ENCODE measurements around the gene A2ML1.
"Not testable (repeated sequence)": the region's sequence is repeated elsewhere in the genome, so short reads cannot be mapped to it uniquely, and the experiment has no call there.

The A2ML1 gene

DNA sequence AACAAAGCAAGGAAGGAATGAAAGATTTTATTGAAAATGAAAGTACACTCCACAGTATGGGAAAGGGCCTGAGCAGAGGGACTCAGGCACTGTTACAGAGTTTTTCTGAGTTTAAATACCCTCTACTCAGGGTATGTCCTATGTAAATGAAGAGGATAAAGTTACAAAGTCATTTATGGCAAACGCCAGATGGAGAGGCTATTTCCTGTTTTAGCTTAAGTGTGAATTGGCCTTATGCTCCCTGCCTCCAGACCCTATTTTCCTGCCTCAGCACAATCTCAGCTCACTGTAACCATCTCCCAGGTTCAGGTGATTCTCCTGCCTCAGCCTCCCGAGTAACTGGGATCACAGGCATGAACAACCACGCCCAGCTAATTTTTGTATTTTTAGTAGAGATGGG is 85.1 kb downstream of the A2ML1 start:
- no peak for DNase-seq (ENCODE audit: low spot score)

DNA sequence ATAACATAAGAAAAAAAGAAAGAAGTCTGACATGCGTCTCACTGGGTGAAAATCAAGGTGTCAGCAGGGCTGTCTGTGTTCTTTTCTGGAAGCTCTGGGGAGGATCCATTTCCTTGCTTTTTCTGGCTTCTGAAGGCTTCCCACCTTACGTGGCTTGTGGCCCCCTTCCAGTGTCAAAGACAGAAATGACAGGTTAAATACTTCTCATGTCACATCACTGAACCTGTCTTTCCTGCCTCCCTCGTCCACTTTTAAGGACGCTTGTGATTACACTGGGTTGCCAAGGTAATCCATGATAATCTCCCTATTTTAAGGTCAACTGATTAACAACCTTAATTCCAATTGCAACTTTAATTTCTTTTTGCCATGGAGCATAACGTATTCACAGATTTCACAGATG is 87.3 kb downstream of the A2ML1 start:
- DNase-seq (ENCODE audit: low spot score) = no peak

DNA sequence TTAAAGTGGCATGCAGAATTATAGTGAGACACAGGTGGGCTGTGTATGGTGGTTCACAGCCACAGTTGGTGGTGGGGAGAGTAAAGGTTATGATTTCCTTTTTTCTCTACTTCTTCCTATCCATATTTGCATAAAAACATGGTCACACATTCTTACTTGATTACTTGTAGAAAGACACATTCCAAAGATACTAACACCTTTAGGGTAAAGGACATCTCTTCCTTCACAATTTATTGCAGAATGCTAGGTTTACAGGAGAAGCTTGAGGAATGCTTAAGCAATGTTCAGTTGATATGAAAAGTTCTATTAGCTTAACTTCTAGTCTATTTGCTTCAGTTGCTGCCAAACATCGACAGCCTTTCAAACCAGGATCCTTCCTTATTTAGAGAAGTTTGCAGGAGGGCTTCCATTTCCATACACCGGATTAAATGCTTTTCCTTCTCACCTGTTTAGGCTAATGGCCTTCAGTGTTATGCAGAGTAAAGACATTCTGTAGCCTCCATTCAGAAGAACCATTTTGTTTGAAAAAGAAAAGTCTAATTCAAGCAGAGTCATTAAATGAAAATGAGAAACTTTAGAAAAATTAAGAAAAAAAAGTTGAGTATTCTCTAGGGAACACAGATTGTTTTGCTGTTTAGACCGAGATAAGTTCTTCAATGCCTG is 89.3 kb downstream of the A2ML1 start:
- peak; percentile 63 for DNase-seq (ENCODE audit: low spot score)

DNA sequence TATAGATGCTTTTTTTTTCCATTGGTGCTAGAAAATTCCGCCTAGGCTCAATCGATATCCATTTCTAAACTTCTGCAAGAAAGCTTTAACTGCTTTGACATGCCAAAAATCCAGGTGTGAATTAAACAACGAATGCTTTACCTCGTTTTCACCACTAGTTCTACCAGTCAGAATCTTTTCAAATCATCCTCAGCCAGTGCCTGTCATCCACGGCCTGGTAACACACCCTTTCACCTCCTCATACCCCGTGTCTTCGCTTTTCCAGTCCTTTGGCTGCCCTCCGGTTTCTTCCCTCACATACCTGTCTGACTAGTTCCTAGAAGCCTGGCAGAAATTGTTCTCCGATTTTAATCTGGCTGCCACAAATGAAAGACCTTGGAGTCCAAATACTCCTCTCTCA is 90.5 kb downstream of the A2ML1 start:
- peak; percentile 53 for DNase-seq (ENCODE audit: low spot score)

DNA sequence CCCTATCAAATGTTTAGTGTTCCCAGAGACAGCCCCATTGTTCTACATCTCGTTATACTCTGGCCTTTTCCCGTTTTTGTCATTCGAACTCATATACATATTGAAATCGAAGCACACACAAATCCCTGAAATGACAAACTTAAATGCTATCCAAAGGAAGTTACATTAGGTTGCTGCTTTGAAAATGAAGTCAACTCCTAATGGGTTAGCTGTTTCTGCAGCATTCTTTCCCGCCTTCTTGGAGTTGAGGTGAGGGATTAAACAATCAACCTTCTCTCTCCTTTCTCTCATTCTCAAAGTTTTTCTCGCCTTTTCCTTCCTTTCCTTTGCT is 91.2 kb downstream of the A2ML1 start:
- no peak for DNase-seq (ENCODE audit: low spot score)

DNA sequence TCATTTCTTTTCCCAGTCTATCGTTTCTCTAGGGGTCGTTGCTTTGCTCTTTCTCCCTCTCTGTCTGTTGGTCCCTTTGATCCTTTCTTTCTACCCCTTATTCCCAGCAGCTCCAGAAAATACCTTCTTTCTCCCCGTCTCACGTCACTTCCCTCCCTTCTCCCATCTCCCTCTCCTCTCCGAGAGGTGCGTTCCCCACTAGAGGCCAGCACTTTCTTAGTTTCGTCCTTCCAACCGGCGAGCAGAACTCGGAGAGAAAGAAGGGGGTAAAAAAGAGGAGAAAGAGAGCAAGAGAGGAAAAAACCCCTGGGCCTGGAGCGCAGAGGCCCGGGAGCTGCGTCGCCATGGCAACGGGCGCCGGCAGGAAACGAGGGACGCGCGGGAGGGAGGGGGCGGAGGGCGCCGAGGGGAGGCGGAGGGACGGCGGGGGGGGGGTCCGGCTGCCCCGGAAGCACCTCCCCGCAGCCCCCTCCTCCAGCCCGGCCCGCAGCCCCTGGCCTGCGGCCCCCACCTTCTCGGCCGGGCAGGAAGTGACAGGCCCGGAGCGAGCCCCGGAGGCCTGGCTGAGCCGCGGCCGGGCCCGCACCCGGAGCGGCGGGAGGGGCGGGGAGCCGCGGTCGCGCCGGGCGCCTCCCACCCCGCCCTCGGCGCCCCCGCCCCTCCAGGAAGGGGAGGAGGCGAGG is 91.8 kb downstream of the A2ML1 start, which contains the start of gene PHC1:
Gene PHC1, plus strand, starts transcription at position 477 of the 683 bp plus-strand sequence. CDS start 3,169 bp downstream, outside the sequence.
- DNase-seq (ENCODE audit: low spot score) = peak; percentile 78

DNA sequence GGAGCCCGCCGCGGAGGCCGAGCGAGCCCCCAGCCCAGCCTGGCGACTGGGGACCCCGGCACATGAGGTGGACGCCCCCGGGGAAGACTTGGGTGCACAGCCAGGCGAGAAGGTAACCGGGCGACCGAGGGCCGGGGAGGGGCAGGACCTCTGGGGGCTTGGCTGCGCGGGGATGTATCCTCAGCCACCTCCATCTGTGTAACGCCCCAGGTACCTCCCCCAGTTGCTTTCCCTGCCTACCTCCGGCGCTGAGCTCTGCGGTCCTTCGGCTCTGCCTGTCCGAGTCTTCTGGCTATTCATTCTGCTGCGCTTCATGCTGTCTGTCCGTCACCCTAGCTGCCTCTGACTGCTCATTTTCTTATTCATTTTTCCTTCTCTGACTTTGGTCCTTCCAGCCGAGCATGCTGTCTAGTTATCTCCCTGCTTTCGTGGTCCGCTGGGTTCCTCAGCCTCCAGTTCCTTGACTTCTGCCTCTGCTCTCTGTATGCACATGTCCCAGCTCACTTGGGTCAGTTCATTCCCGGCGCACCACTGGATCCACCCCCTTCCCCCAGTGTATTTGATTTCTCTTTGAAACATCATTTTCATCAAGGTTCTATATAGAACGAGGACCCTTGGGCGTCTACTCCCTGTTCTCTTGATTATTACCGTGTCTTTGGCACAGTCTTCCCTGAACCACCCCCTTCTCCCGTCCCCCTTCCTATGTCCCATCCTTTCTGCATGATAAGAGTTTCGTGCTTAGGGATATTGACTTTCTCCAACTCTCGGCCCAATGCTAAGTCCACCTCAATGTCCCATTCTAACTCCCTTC is 92.5 kb downstream of the A2ML1 start:
- DNase-seq (ENCODE audit: low spot score) = peak; percentile 72

DNA sequence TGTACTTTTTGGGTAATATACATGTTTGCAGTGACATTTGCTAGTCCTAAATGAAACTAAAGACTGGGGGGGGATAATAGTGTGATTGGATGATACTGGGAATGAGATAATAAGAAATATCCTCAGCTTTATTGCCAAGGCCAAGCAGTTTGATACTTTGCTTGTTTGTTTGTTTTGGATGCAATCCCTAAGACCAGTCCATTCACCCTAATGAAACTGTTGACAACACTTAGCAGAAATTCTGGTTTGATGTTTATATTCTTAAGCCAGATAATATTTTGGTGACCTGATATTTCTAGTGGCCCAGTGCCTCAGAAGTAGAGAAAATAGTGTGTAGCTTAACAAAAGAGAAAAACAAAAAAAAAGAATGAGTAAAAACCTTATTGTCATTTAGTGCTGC is 93.7 kb downstream of the A2ML1 start:
- no peak for DNase-seq (ENCODE audit: low spot score)

DNA sequence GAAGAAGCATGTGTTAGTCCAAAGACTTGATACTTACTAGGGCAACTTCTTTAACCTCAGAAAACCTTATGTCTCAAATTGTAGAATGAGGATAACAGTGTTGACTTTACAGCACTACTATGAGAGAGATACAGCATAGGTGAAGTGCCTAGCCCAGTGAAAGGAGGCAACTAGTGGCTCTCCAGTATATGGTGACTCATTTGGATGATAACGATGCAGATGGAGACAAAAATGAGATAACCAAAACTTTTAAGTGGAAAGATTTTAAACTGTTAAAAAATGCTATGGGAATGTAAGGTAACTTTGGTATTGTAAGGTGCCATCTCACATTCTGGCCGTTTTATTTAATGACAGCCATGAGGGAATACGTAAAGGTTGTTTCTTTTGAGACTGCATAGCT is 94.6 kb downstream of the A2ML1 start:
- no peak for DNase-seq (ENCODE audit: low spot score)

DNA sequence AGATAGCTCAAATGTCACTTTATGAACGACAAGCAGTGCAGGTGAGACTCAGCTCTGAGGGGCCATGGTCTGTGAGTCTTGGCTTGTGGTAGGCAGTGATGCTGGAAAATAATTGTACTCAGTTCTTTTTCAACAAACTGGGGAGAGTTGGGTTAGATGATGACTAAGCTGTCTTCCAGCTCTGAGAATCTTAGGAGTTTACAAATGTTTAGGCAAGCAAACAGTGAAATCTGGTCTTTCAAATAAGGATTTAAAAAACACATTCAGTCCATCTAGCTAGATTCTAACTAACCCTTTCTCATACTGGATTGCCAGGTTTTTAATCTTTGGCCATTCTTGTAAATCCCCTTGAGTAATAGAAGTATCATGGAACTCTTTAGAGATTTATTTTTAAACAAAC is 95.3 kb downstream of the A2ML1 start:
- DNase-seq (ENCODE audit: low spot score) = no peak

DNA sequence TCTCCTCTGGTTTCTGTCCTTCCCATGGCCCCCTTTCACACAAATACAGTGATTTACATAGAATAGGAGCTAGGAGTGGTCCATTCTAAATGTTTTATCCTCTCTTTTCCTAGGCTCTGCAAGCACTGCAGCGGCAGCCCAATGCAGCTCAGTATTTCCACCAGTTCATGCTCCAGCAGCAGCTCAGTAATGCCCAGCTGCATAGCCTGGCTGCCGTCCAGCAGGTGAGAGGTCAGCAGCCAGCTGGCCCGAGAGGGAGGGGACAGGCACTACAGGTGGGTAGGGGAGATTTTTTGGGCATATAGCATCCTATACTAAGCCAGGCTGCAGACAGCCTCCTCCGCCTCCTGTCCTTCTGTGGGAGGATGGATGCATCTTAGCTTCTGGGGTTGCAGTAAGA is 97.2 kb downstream of the A2ML1 start:
- DNase-seq (ENCODE audit: low spot score) = not testable (repeated sequence)

DNA sequence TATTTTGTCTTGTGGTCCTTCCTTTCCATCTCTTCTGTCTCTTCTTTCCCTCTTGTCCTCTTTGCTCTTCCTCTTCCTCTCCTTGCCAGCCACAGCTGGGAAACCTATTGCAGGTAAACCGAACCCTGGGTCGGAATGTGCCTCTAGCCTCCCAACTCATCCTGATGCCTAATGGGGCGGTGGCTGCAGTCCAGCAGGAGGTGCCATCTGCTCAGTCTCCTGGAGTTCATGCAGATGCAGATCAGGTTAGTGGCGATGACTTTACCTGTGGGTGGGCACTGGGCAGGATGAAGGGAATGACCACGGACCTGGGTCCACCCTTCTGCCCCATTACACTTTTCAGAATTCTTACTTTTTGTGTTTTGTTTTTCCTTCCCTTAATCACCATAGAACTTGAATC is 100.1 kb downstream of the A2ML1 start:
- no peak for DNase-seq (ENCODE audit: low spot score)
